H1 (cell line): ENCODE data around the gene RFX1.

ENCODE experiments used
- ASH2L ChIP-seq: fragments of 200-600, 300-600 bp; sonication (generic); IDR thresholded peaks from one replicate; pipeline ENCODE4 v1.7.1; 2017; ENCODE audit warnings: low read length
- CHD2 ChIP-seq: IDR thresholded peaks from 2 replicates; pipeline ENCODE4 v1.6.1; 2012; ENCODE audit warnings: low read length, improper control_type of control experiment
- EZH2 ChIP-seq: fragments of 200-600 bp; sonication (generic); IDR thresholded peaks from 2 replicates; pipeline ENCODE4 v1.7.1; 2012; ENCODE audit warnings: low read depth, mild to moderate bottlenecking, moderate library complexity, low read length, inconsistent platforms; ENCODE audit not compliant: severe bottlenecking
- GTF2F1 ChIP-seq: IDR thresholded peaks from 2 replicates; pipeline ENCODE4 v1.6.1; 2012; ENCODE audit warnings: low read depth, low read length, improper control_type of control experiment, borderline replicate concordance
- JUN ChIP-seq: IDR thresholded peaks from 2 replicates; pipeline ENCODE4 v1.6.1; 2011; ENCODE audit warnings: low read depth, mild to moderate bottlenecking, improper control_type of control experiment, low read length
- POLR2A ChIP-seq, 2 experiments: IDR thresholded peaks; 1 replicate in 1 of 2; 2 replicates in 1 of 2; pipeline ENCODE4 v1.6.1; 2011; ENCODE audit warnings: low read depth in 2 of 2, low read length in 2 of 2, mild to moderate bottlenecking in 2 of 2; ENCODE audit errors: control extremely low read depth in 1 of 2
- SUZ12 ChIP-seq: fragments of 200-600 bp; sonication (generic); IDR thresholded peaks from 2 replicates; pipeline ENCODE4 v1.6.1; 2012; ENCODE audit warnings: mild to moderate bottlenecking, inconsistent platforms, low read length, moderate library complexity, mixed read lengths
- TAF1 ChIP-seq: IDR thresholded peaks from 2 replicates; pipeline ENCODE4 v1.6.1; 2011; ENCODE audit warnings: mild to moderate bottlenecking, low read depth, low read length
- ZNF274 ChIP-seq: IDR thresholded peaks from 2 replicates; pipeline ENCODE4 v1.7.0; 2012; ENCODE audit warnings: low read length, borderline replicate concordance; ENCODE audit errors: extremely low read depth
- TF ChIP-seq, protein P1 (sequence below), 3 experiments: IDR thresholded peaks; 1 replicate in 2 of 3; 2 replicates in 1 of 3; pipeline versions ENCODE4 v1.5.1 to v1.6.1; 2011; ENCODE audit warnings: low read length in 3 of 3, mild to moderate bottlenecking in 3 of 3, inconsistent platforms in 2 of 3, low read depth in 1 of 3, moderate library complexity in 1 of 3; ENCODE audit not compliant: insufficient read depth in 1 of 3; ENCODE audit errors: control extremely low read depth in 1 of 3

GRCh38 chr19:13952154-13952930, 53.8 kb downstream of the RFX1 start, which contains the start of gene DCAF15:
- TF ChIP-seq POLR2A (IDR thresholded peaks at IDR 0.05; ENCODE audit: control extremely low read depth in 1 of 2, low read depth in 2 of 2, low read length in 2 of 2) (peak; percentile 72 to 84), CHD2 (peak; percentile 89), TAF1 (peak; percentile 96), GTF2F1 (no peak), SUZ12 (no peak), ZNF274 (no peak), EZH2 (no peak), JUN (no peak), ASH2L (peak; percentile 92)
- TF ChIP-seq, protein P1, sequence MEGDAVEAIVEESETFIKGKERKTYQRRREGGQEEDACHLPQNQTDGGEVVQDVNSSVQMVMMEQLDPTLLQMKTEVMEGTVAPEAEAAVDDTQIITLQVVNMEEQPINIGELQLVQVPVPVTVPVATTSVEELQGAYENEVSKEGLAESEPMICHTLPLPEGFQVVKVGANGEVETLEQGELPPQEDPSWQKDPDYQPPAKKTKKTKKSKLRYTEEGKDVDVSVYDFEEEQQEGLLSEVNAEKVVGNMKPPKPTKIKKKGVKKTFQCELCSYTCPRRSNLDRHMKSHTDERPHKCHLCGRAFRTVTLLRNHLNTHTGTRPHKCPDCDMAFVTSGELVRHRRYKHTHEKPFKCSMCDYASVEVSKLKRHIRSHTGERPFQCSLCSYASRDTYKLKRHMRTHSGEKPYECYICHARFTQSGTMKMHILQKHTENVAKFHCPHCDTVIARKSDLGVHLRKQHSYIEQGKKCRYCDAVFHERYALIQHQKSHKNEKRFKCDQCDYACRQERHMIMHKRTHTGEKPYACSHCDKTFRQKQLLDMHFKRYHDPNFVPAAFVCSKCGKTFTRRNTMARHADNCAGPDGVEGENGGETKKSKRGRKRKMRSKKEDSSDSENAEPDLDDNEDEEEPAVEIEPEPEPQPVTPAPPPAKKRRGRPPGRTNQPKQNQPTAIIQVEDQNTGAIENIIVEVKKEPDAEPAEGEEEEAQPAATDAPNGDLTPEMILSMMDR (IDR thresholded peaks at IDR 0.05; ENCODE audit: control extremely low read depth in 1 of 3, insufficient read depth in 1 of 3, low read depth in 1 of 3, low read length in 3 of 3) = no peak
